Measurements from ENCODE around the gene TSKS.

TSKS gene, protein sequence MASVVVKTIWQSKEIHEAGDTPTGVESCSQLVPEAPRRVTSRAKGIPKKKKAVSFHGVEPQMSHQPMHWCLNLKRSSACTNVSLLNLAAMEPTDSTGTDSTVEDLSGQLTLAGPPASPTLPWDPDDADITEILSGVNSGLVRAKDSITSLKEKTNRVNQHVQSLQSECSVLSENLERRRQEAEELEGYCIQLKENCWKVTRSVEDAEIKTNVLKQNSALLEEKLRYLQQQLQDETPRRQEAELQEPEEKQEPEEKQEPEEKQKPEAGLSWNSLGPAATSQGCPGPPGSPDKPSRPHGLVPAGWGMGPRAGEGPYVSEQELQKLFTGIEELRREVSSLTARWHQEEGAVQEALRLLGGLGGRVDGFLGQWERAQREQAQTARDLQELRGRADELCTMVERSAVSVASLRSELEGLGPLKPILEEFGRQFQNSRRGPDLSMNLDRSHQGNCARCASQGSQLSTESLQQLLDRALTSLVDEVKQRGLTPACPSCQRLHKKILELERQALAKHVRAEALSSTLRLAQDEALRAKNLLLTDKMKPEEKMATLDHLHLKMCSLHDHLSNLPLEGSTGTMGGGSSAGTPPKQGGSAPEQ

DNA sequence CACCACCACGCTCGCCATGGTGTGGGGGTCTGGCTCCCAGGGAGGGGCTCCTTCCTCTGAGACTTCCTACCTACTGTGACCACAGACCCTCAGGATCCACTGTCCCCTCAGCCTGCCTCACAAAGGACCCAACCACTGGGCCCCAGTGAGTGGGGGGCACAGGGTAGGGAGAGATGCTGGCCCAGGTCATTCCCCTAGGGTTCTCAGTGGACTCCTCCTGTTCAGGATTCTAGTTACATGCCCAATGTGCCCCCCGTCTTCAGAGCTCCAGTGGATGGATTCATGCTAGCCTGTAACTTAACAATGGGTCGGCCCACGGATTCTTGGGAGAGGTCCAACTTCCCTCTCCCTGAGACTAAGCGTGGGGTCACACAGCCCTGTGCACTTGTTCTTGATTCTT lies at the start of gene TSKS:
TSS of gene TSKS (minus strand) at position 77 of the 400 bp plus-strand sequence. CDS start at position 18, 59 bp downstream.
- DNase-seq (ENCODE audit: low read depth), result no peak

DNA sequence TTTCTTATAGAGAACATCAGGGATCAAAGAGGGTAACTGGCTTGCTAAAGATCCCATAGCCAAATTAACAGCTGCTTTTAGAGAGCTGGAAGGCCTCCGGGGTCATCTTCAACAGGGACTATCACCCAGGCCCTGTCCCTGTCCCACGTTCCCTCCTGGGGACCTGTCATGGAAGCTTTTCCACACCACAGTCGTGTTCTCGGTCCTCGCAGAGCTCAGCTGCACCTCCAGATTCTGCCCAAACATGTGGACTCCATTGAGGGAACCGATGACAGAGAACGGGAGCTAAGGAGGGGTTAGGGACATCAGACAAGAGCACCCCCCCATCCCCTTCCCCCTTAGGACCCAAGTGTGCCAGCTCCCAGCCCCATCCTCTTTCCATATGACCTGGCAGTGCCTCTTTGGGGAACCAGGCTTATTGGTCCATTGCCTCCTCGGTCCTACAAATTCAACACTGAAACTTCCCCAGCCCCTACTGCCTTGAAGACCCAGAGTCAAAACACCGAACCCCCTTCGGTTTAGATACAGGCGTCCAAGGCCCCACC lies 49.4 kb upstream of the TSKS start:
- DNase-seq (ENCODE audit: low read depth), result no peak

DNA sequence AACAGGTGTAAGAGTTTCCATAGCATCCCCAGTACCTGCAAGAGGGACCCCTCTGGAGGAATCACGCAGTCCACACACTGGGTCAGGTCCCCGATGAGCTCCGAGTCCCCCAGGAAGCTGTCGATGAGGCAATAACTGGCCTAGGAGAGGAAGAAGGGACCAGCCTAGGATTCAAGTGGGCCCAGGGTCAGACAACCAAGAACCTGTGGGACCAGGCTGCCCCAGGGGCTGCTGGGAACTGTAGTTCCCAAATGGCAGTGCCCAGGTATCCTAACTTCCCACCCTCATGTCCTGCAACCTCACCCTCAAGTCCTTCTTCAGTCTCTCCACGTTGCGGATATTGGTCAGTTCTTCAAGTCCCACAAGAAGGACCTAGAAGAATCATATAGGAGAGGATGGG lies 48.2 kb upstream of the TSKS start:
- no peak for DNase-seq (ENCODE audit: low read depth)

- no peak for DNase-seq (ENCODE audit: low read depth)
These were observed 46.9 kb upstream of the TSKS start for GRCh38 chr19:49809941-49810389.

- DNase-seq (ENCODE audit: low read depth), result no peak
These were observed 46.2 kb upstream of the TSKS start for GRCh38 chr19:49809160-49809940.

- DNase-seq (ENCODE audit: low read depth), result no peak
These were observed 45.6 kb upstream of the TSKS start for GRCh38 chr19:49808711-49809159.

DNA sequence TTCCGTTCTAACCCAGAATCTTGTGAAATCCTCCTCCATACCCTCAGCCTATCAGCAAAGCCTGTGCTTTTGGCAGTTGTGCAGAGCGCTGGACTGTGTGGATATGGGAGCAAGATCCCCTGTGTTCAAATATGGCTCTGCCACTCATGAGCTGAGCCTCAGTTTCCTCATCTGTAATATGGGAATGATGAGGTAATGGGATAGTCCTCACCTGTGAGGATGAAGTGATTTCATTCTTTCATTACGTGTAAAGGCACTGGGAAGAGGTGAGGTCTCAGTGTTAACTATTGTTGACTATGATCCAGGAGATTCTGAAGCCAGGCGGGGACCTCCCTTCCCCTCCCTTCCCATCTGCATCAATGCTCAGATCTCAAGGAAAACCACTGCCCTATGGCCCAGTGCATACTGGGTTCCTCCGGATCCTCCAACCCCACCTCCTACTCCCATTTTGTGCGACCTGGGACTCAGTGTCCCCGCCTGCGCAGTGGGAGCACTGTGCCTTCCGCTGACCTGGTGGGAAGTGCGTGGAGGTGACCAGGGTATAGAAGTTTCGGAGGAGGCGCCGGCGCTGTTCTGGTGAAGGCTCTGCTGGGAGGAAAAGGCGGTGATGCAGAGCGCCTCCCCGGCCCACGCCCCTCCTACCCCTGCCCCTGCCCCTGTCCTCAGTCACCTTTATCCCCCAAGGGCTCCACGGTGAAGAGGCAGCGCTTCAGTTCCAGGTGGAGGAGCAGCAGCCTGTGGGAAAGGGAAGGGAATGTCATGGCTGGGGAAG lies 45.0 kb upstream of the TSKS start:
- DNase-seq (ENCODE audit: low read depth), result no peak

DNA sequence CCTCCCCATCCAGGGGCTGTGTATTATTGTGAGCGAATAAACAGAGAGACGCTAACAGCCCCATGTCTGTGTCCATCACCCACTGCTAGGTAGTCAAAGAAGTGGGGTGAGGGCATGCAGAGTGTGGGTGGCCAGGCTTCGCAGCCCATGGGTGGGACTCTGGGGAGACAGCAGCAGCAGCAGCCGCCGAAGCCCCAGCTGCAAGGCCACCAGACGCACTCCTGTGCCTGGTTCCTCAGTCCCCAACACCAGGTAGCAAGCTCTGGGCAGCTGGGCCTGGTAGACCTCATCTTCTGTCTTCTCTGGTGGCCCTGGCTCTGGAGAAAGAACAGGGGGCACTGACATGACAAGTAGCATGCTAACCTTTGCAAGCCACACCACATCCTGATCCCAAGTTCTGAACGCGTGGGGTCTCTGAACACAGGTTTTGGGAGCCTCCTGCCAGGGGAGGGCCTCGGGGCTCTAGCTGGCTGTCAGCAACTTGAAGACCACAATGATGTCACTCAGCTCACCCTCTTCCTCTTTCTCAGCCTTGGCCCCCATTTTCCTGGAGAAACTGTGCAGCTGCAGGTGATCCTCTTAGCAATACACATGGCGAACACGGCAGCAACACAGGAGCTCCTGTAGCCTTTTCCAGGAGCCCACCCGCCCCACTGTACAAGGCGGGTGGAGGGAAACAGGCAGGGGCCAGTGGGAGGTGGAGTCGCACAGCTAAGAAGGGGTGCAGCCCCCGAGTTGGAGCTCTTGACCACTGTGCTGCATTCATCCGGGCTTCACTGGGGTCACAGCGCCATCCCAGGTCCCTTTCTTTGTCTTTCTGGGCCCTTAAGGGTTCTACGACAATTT lies 44.2 kb upstream of the TSKS start:
- DNase-seq (ENCODE audit: low read depth), result no peak

DNA sequence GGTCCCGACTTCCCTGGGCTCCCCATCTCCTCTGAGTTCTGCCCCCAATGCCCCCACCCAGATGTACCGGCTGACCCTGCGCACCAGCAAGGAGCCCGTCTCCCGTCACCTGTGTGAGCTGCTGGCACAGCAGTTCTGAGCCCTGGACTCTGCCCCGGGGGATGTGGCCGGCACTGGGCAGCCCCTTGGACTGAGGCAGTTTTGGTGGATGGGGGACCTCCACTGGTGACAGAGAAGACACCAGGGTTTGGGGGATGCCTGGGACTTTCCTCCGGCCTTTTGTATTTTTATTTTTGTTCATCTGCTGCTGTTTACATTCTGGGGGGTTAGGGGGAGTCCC lies 43.5 kb upstream of the TSKS start:
- no peak for DNase-seq (ENCODE audit: low read depth)

- no peak for DNase-seq (ENCODE audit: low read depth)
These were observed 42.9 kb upstream of the TSKS start for GRCh38 chr19:49805822-49806619.

DNA sequence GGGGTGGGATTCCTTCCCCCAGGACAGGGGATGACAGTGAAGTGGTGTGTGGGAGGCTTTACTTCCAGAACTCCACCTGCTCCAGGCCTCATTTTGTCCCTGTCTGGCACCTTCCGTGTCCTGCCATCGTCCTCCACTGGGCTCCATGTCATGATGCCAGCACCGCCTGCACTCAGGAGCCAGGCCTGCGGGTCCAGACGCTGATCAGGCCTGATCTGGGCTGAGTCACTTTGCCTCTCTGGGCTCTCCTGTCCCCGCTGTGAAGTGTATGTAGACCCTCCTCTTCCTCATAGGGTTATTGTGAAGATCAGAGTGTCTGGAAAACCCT lies 40.4 kb upstream of the TSKS start:
- DNase-seq (ENCODE audit: low read depth), result no peak

- no peak for DNase-seq (ENCODE audit: low read depth)
These were observed 39.9 kb upstream of the TSKS start for GRCh38 chr19:49802836-49803528.

GRCh38 chr19:49801966-49802661 lies 39.0 kb upstream of the TSKS start:
- DNase-seq (ENCODE audit: low read depth), result no peak

DNA sequence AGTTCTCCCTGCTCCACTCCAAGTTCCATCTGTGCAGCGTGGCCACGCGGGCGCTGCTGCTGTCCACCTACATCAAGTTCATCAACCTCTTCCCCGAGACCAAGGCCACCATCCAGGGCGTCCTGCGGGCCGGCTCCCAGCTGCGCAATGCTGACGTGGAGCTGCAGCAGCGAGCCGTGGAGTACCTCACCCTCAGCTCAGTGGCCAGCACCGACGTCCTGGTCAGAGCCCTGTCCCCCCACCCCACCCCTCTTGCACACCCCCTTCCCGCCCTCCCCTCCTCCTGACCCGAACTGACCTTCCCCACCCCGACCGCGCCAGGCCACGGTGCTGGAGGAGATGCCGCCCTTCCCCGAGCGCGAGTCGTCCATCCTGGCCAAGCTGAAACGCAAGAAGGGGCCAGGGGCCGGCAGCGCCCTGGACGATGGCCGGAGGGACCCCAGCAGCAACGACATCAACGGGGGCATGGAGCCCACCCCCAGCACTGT lies 38.3 kb upstream of the TSKS start:
- no peak for DNase-seq (ENCODE audit: low read depth)

GRCh38 chr19:49800771-49801170 lies 37.7 kb upstream of the TSKS start:
- no peak for DNase-seq (ENCODE audit: low read depth)

- no peak for DNase-seq (ENCODE audit: low read depth)
These were observed 36.8 kb upstream of the TSKS start for GRCh38 chr19:49799798-49800376.

DNA sequence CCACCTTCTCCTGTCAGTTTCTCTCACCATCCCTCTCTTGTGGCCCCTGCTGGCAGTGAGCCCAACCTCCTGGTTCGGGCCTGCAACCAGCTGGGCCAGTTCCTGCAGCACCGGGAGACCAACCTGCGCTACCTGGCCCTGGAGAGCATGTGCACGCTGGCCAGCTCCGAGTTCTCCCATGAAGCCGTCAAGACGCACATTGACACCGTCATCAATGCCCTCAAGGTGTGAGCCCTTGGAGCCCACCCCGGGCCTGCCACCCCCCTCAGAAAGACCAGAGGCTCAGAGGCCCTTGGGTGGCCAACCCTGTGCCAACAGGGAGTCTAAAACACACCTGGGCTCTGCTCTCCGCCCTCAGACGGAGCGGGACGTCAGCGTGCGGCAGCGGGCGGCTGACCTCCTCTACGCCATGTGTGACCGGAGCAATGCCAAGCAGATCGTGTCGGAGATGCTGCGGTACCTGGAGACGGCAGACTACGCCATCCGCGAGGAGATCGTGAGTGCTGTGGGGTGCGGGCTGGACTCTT lies 36.2 kb upstream of the TSKS start:
- no peak for DNase-seq (ENCODE audit: low read depth)

GRCh38 chr19:49798574-49798973 lies 35.5 kb upstream of the TSKS start:
- DNase-seq (ENCODE audit: low read depth), result no peak

Data from GM04504 (cell line).